ENCODE results near the gene SIKE1. TPM values are rescaled to one million over a fixed set of nuclear protein-coding genes. Genes with fewer than 3 reads are reported as not detected.
"Not testable (repeated sequence)": the region's sequence is repeated elsewhere in the genome, so short reads cannot be mapped to it uniquely, and the experiment has no call there.

Gene SIKE1
- total RNA-seq, 1 experiment from 2014 or later: 75.4 TPM

DNA sequence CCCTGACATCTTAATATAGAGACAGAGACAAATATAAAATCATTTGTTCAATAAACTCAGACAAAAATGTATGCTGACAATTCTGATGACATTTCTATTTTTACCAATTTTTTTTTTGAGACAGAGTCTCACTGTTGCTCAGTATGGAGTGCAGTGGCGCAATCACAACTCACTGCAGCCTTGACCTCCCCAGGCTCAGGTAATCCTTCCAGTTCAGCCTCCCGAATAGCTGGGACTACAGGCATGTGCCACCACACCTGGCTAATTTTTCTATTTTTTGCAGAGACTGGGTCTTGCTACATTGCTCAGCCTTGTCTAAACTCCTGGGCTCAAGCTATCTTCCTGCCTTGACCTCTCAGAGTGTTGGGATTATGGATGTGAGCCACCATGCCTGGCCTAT is 13.6 kb upstream of the SIKE1 start:
- no peak overlapping the region for H3K9ac ChIP-seq (ENCODE audit: low read length)
- no peaks in the 10 kb centered on the region for H3K9me2 ChIP-seq (replicated peaks; ENCODE audit: insufficient read depth, low read length)
- H3K4me3 ChIP-seq (ENCODE audit: low read length): no peak overlapping the region
- no peaks in the 10 kb centered on the region for H4K20me1 ChIP-seq (ENCODE audit: insufficient read depth, low read depth, low read length)
- no peaks in the 10 kb centered on the region for H3K36me3 ChIP-seq (ENCODE audit: insufficient read depth, low read length)
- H3K27ac ChIP-seq (ENCODE audit: low read length): no peak overlapping the region
- H3K9me3 ChIP-seq (ENCODE audit: low read length): no peaks in the 10 kb centered on the region
- no peak for DNase-seq
- H3K4me2 ChIP-seq (ENCODE audit: low read depth, low read length, poor library complexity, severe bottlenecking): no peak overlapping the region
- H3K27me3 ChIP-seq (ENCODE audit: low read length): no peaks in the 10 kb centered on the region
- H3K4me1 ChIP-seq (ENCODE audit: low read length): no peaks in the 10 kb centered on the region
- no peak overlapping the region for H2AFZ ChIP-seq (ENCODE audit: low read length)
- H3K79me2 ChIP-seq (ENCODE audit: low read length): no peaks in the 10 kb centered on the region

- H3K4me3 ChIP-seq (ENCODE audit: low read length); H3K4me2 ChIP-seq (ENCODE audit: low read depth, low read length, poor library complexity, severe bottlenecking); H3K36me3 ChIP-seq (ENCODE audit: insufficient read depth, low read length); H3K9ac ChIP-seq (ENCODE audit: low read length); H3K27ac ChIP-seq (ENCODE audit: low read length); H3K4me1 ChIP-seq (ENCODE audit: low read length); H3K9me2 ChIP-seq (replicated peaks; ENCODE audit: insufficient read depth, low read length); DNase-seq; H2AFZ ChIP-seq (ENCODE audit: low read length); H4K20me1 ChIP-seq (ENCODE audit: insufficient read depth, low read depth, low read length); H3K79me2 ChIP-seq (ENCODE audit: low read length); H3K9me3 ChIP-seq (ENCODE audit: low read length); H3K27me3 ChIP-seq (ENCODE audit: low read length): not testable (repeated sequence)
Measured at GRCh38 chr1:114790581-114790980, 10.1 kb upstream of the SIKE1 start.

- H3K79me2 ChIP-seq (ENCODE audit: low read length); H3K9ac ChIP-seq (ENCODE audit: low read length): not testable (repeated sequence)
Measured at GRCh38 chr1:114786440-114786839, 6.0 kb upstream of the SIKE1 start.

DNA sequence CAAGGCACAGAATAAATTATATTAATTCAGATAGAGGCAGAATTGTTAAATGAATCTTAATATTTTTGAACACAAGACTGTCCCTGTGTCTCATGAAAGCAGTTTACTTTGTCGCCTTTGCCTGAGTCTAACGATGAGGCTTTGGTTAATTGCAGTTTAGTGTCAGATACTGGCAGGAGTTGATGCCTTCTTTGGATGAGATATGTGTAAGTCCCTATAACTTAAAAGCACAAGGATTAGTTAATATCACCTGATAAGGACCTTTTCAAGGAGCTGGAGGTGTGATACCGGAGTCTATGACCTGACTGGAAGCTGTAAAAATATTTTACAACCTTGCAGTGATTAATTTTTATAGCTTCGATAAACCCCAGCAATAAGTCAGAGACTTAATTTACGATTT is 2.0 kb upstream of the SIKE1 start:
- no peaks in the 10 kb centered on the region; the same call in 1 of the 2 replicates for H4K20me1 ChIP-seq (ENCODE audit: insufficient read depth, low read depth, low read length)
- peaks cover 13% of the 10 kb centered on the region for H3K4me1 ChIP-seq (ENCODE audit: low read length)
- no peak for DNase-seq
- H3K4me3 ChIP-seq (ENCODE audit: low read length): no peak overlapping the region
- H3K27ac ChIP-seq (ENCODE audit: low read length): no peak overlapping the region
- H3K9me2 ChIP-seq (replicated peaks; ENCODE audit: insufficient read depth, low read length): no peaks in the 10 kb centered on the region; the same call in 1 of the 2 replicates
- H3K36me3 ChIP-seq (ENCODE audit: insufficient read depth, low read length): peaks cover 17% of the 10 kb centered on the region
- no peak overlapping the region for H3K4me2 ChIP-seq (ENCODE audit: low read depth, low read length, poor library complexity, severe bottlenecking)
- H3K9me3 ChIP-seq (ENCODE audit: low read length): no peaks in the 10 kb centered on the region
- H3K79me2 ChIP-seq (ENCODE audit: low read length): peaks cover 30% of the 10 kb centered on the region
- H3K9ac ChIP-seq (ENCODE audit: low read length): no peak overlapping the region
- no peak overlapping the region for H2AFZ ChIP-seq (ENCODE audit: low read length)
- H3K27me3 ChIP-seq (ENCODE audit: low read length): no peaks in the 10 kb centered on the region

More at GRCh38 chr1:114786440-114786839, 6.0 kb upstream of the SIKE1 start:
- not testable (repeated sequence) for H3K9me3 ChIP-seq (ENCODE audit: low read length); H3K4me1 ChIP-seq (ENCODE audit: low read length); DNase-seq; H3K9me2 ChIP-seq (replicated peaks; ENCODE audit: insufficient read depth, low read length); H2AFZ ChIP-seq (ENCODE audit: low read length); H3K27ac ChIP-seq (ENCODE audit: low read length); H3K4me2 ChIP-seq (ENCODE audit: low read depth, low read length, poor library complexity, severe bottlenecking); H3K36me3 ChIP-seq (ENCODE audit: insufficient read depth, low read length); H3K27me3 ChIP-seq (ENCODE audit: low read length); H4K20me1 ChIP-seq (ENCODE audit: insufficient read depth, low read depth, low read length); H3K4me3 ChIP-seq (ENCODE audit: low read length)

GRCh38 chr1:114779722-114780121 is 763 bp downstream of the SIKE1 start:
- Histone ChIP-seq H3K9me2 (replicated peaks; ENCODE audit: insufficient read depth, low read length) (no peaks in the 10 kb centered on the region; the same call in 1 of the 2 replicates), H3K9ac (ENCODE audit: low read length) (peak overlapping the region; percentile 92), H2AFZ (ENCODE audit: low read length) (no peak overlapping the region), H3K27ac (ENCODE audit: low read length) (peak overlapping the region; percentile 35; the same call in 1 of the 2 replicates), H3K4me3 (ENCODE audit: low read length) (peak overlapping the region; percentile 90), H3K9me3 (ENCODE audit: low read length) (no peaks in the 10 kb centered on the region), H4K20me1 (ENCODE audit: insufficient read depth, low read depth, low read length) (no peaks in the 10 kb centered on the region; the same call in 1 of the 2 replicates), H3K4me1 (ENCODE audit: low read length) (peaks cover 13% of the 10 kb centered on the region), H3K36me3 (ENCODE audit: insufficient read depth, low read length) (peaks cover 30% of the 10 kb centered on the region), H3K4me2 (ENCODE audit: low read depth, low read length, poor library complexity, severe bottlenecking) (peak overlapping the region; percentile 87), H3K79me2 (ENCODE audit: low read length) (peaks cover 32% of the 10 kb centered on the region), H3K27me3 (ENCODE audit: low read length) (no peaks in the 10 kb centered on the region)
- DNase-seq: no peak

DNA sequence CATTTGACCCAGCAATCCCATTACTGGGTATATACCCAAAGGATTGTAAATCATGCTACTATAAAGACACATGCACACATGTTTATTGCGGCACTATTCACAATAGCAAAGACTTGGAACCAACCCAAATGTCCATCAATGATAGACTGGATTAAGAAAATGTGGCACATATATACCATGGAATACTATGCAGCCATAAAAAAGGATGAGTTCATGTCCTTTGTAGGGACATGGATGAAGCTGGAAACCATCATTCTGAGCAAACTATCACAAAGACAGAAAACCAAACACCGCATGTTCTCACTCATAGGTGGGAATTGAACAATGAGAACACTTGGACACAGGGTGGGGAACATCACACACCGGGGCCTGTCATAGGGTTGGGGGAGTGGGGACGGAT is 3.8 kb downstream of the SIKE1 start:
- H3K9me3 ChIP-seq (ENCODE audit: low read length); H3K4me3 ChIP-seq (ENCODE audit: low read length); DNase-seq; H3K9me2 ChIP-seq (replicated peaks; ENCODE audit: insufficient read depth, low read length); H3K9ac ChIP-seq (ENCODE audit: low read length); H4K20me1 ChIP-seq (ENCODE audit: insufficient read depth, low read depth, low read length); H3K4me2 ChIP-seq (ENCODE audit: low read depth, low read length, poor library complexity, severe bottlenecking); H3K27ac ChIP-seq (ENCODE audit: low read length); H3K27me3 ChIP-seq (ENCODE audit: low read length); H2AFZ ChIP-seq (ENCODE audit: low read length): not testable (repeated sequence)
- Histone ChIP-seq H3K36me3 (ENCODE audit: insufficient read depth, low read length) (peaks cover 49% of the 10 kb centered on the region), H3K79me2 (ENCODE audit: low read length) (peaks cover 32% of the 10 kb centered on the region), H3K4me1 (ENCODE audit: low read length) (peaks cover 20% of the 10 kb centered on the region)

DNA sequence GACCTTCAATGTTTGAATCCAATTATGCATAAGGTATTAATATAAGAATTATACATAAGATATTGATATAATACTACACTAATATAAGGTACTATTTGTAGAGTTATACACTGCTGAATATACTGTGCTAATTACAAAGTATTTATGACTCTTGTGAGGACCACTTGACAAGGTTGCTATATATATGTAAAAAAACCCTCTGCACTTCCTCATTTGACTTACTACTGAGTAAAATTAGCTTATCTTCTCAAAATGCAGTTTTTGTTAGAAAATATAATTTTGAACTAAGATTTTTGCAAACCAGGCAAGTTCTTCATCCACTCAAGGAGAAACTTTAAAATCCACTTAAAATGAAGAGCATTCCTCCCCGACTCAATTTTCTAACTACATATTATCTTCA is 8.5 kb downstream of the SIKE1 start:
- no peaks in the 10 kb centered on the region for H4K20me1 ChIP-seq (ENCODE audit: insufficient read depth, low read depth, low read length)
- no peak overlapping the region for H3K27ac ChIP-seq (ENCODE audit: low read length)
- H3K36me3 ChIP-seq (ENCODE audit: insufficient read depth, low read length): peaks cover 30% of the 10 kb centered on the region; the same call in 1 of the 2 replicates
- no peak overlapping the region for H3K4me2 ChIP-seq (ENCODE audit: low read depth, low read length, poor library complexity, severe bottlenecking)
- H3K27me3 ChIP-seq (ENCODE audit: low read length): no peaks in the 10 kb centered on the region
- no peak overlapping the region for H3K4me3 ChIP-seq (ENCODE audit: low read length)
- DNase-seq: no peak
- H3K4me1 ChIP-seq (ENCODE audit: low read length): peaks cover 7% of the 10 kb centered on the region
- H3K79me2 ChIP-seq (ENCODE audit: low read length): no peaks in the 10 kb centered on the region
- H2AFZ ChIP-seq (ENCODE audit: low read length): no peak overlapping the region
- H3K9me3 ChIP-seq (ENCODE audit: low read length): no peaks in the 10 kb centered on the region
- H3K9ac ChIP-seq (ENCODE audit: low read length): no peak overlapping the region
- H3K9me2 ChIP-seq (replicated peaks; ENCODE audit: insufficient read depth, low read length): no peaks in the 10 kb centered on the region

DNA sequence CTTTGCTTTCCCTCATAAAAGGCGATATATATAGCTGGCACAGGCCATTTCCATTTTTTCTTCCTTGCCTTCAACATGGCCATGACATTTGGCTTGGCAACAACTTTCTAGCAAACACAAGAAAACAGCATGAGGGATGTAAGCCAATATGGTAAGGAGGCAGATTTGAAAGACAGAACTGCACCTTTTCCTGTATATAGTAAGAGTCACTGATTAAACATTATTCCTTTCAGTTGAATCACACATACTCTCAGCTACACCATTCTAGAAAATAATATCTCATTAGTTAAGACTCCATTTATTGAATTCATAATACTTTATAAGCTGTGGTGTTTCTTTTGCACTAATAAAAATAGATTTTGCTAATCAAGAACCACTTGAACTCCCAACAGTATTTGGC is 9.5 kb downstream of the SIKE1 start:
- H3K27ac ChIP-seq (ENCODE audit: low read length): no peak overlapping the region
- H3K4me3 ChIP-seq (ENCODE audit: low read length): no peak overlapping the region
- H3K36me3 ChIP-seq (ENCODE audit: insufficient read depth, low read length): peaks cover 25% of the 10 kb centered on the region; the same call in 1 of the 2 replicates
- no peaks in the 10 kb centered on the region for H3K79me2 ChIP-seq (ENCODE audit: low read length)
- no peak overlapping the region for H3K4me2 ChIP-seq (ENCODE audit: low read depth, low read length, poor library complexity, severe bottlenecking)
- no peak overlapping the region for H3K9ac ChIP-seq (ENCODE audit: low read length)
- DNase-seq: no peak
- no peaks in the 10 kb centered on the region for H3K9me3 ChIP-seq (ENCODE audit: low read length)
- H3K27me3 ChIP-seq (ENCODE audit: low read length): no peaks in the 10 kb centered on the region
- no peaks in the 10 kb centered on the region for H4K20me1 ChIP-seq (ENCODE audit: insufficient read depth, low read depth, low read length)
- H3K4me1 ChIP-seq (ENCODE audit: low read length): peaks cover 7% of the 10 kb centered on the region
- H3K9me2 ChIP-seq (replicated peaks; ENCODE audit: insufficient read depth, low read length): no peaks in the 10 kb centered on the region
- no peak overlapping the region for H2AFZ ChIP-seq (ENCODE audit: low read length)

GRCh38 chr1:114764689-114765088 is 15.8 kb downstream of the SIKE1 start:
- Histone ChIP-seq H4K20me1 (ENCODE audit: insufficient read depth, low read depth, low read length) (no peaks in the 10 kb centered on the region), H3K4me2 (ENCODE audit: low read depth, low read length, poor library complexity, severe bottlenecking) (no peak overlapping the region), H3K4me3 (ENCODE audit: low read length) (no peak overlapping the region), H3K4me1 (ENCODE audit: low read length) (no peaks in the 10 kb centered on the region), H3K27me3 (ENCODE audit: low read length) (no peaks in the 10 kb centered on the region), H3K9me3 (ENCODE audit: low read length) (no peaks in the 10 kb centered on the region), H3K9ac (ENCODE audit: low read length) (no peak overlapping the region), H3K27ac (ENCODE audit: low read length) (no peak overlapping the region), H3K36me3 (ENCODE audit: insufficient read depth, low read length) (no peaks in the 10 kb centered on the region), H2AFZ (ENCODE audit: low read length) (no peak overlapping the region), H3K9me2 (replicated peaks; ENCODE audit: insufficient read depth, low read length) (no peaks in the 10 kb centered on the region), H3K79me2 (ENCODE audit: low read length) (no peaks in the 10 kb centered on the region)
- no peak for DNase-seq
